Measurements from ENCODE around the gene UGT1A4.

- no peak for TF ChIP-seq ARID4B (CRISPR knock-in tag; IDR thresholded peaks at IDR 0.05)
- no peak for TF ChIP-seq ZNF263 (CRISPR knock-in tag; IDR thresholded peaks at IDR 0.05; ENCODE audit: borderline replicate concordance)
- TF ChIP-seq POLR2AphosphoS5 (IDR thresholded peaks at IDR 0.05; ENCODE audit: control insufficient read depth, insufficient read depth, low read depth, low read length), result no peak
- no peak for TF ChIP-seq ZNF695 (CRISPR knock-in tag; IDR thresholded peaks at IDR 0.05)
- TF ChIP-seq NR2F6 (CRISPR knock-in tag; IDR thresholded peaks at IDR 0.05), result no peak
- TF ChIP-seq NR1H2 (CRISPR knock-in tag; IDR thresholded peaks at IDR 0.05), result no peak
- TF ChIP-seq CEBPB (tag; IDR thresholded peaks at IDR 0.05), result no peak
- no peak for TF ChIP-seq ZBTB12 (CRISPR knock-in tag; IDR thresholded peaks at IDR 0.05)
- no peak for TF ChIP-seq RERE (CRISPR knock-in tag; IDR thresholded peaks at IDR 0.05; ENCODE audit: borderline replicate concordance)
- no peak for TF ChIP-seq NR2C2 (CRISPR knock-in tag; IDR thresholded peaks at IDR 0.05)
- no peak for TF ChIP-seq NR2C2 (tag; IDR thresholded peaks at IDR 0.05)
- no peak for TF ChIP-seq ZNF384 (IDR thresholded peaks at IDR 0.05; ENCODE audit: low read depth, low read length)
- no peak for TF ChIP-seq CREB3 (tag; conservative IDR thresholded peaks at IDR 0.05; ENCODE audit: low read depth)
- TF ChIP-seq PTBP1 (IDR thresholded peaks at IDR 0.05; ENCODE audit: low read depth, low read length), result no peak
- no peak for TF ChIP-seq ZBTB33 (CRISPR knock-in tag; IDR thresholded peaks at IDR 0.05)
These were observed 26.8 kb upstream of the UGT1A4 start for GRCh38 chr2:233691443-233692433.

Data from K562 (cell line).